Ovary (tissue), 3 donors: ENCODE data around the gene ZSWIM6.

Experiments used
- EP300 ChIP-seq: sonication (generic); formaldehyde crosslinking; IDR thresholded peaks from one replicate; pipeline ENCODE4 v1.6.1; 2017; ENCODE audit warnings: antibody characterized with exemption
- POLR2A ChIP-seq: fragments of 450-650 bp; IDR thresholded peaks from one replicate; pipeline ENCODE4 v1.6.1; 2017; ENCODE audit warnings: antibody characterized with exemption, mild to moderate bottlenecking, moderate library complexity
- TF ChIP-seq, protein P1 (sequence below), 3 donors: fragments of 450-650 bp in 2 of 3; fragments of 200-600 bp in 1 of 3; IDR thresholded peaks; one replicate each; pipeline versions ENCODE4 v1.5.1 to v1.8.0; 2016 to 2022; ENCODE audit warnings: antibody characterized with exemption in 3 of 3, mild to moderate bottlenecking in 1 of 3
- donor health status: DM: no; HTN: no; CAD: no.

DNA sequence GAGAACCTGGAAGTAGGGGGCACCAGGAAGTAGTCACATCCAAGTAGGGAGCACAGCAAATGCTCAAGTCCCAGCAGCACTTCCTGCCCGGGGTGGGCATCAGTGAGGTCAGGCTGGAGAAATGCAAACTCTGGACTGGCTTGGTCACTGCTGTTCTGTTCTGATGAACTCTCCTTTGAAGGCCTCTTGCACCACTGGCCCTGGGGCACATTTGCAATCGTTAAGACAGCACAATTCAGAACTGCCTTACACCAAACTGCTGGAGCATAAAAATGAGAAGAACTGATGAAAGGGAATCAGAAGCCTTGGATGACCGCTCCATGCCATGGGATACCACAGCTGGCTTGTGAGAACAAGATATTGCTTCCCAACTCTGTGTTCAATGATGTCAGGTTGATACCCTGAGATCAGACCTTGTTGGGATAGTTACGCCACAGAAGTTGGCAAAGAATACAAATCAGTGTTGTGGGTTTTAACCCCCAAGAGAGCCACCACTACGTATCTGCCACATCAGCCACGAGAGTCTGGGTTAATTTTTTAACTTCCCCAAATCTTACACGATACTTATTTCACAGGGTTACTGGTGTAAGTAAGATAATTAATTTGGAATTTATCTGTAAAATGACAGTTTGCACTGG, 42.3 kb upstream of the ZSWIM6 start:
- TF ChIP-seq, protein P1, sequence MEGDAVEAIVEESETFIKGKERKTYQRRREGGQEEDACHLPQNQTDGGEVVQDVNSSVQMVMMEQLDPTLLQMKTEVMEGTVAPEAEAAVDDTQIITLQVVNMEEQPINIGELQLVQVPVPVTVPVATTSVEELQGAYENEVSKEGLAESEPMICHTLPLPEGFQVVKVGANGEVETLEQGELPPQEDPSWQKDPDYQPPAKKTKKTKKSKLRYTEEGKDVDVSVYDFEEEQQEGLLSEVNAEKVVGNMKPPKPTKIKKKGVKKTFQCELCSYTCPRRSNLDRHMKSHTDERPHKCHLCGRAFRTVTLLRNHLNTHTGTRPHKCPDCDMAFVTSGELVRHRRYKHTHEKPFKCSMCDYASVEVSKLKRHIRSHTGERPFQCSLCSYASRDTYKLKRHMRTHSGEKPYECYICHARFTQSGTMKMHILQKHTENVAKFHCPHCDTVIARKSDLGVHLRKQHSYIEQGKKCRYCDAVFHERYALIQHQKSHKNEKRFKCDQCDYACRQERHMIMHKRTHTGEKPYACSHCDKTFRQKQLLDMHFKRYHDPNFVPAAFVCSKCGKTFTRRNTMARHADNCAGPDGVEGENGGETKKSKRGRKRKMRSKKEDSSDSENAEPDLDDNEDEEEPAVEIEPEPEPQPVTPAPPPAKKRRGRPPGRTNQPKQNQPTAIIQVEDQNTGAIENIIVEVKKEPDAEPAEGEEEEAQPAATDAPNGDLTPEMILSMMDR (IDR thresholded peaks at IDR 0.05), result no peak
- TF ChIP-seq POLR2A (no peak), EP300 (no peak)
